Type B pancreatic cell (in vitro differentiated cells): ENCODE data around the gene UBE2E1. TPM values are rescaled to one million over a fixed set of nuclear protein-coding genes. Genes with fewer than 3 reads are reported as not detected.

Source experiments
- DNase-seq: peaks from one replicate; pipeline ENCODE4 v3.0.0; 2021; ENCODE audit warnings: mixed read lengths; ENCODE audit not compliant: unreplicated experiment; ENCODE audit errors: extremely low spot score
- H3K27ac Mint-ChIP-seq: 2 replicates; pipeline ENCODE4 v1.8.0; 2021; ENCODE audit warnings: mild to moderate bottlenecking, mixed read lengths
- H3K27me3 Mint-ChIP-seq: 2 replicates; pipeline ENCODE4 v1.8.0; 2021; ENCODE audit warnings: mixed read lengths
- H3K36me3 Mint-ChIP-seq: 2 replicates; pipeline ENCODE4 v1.8.0; 2021; ENCODE audit warnings: mixed read lengths
- H3K4me1 Mint-ChIP-seq: one replicate; pipeline ENCODE4 v1.8.0; 2021; ENCODE audit warnings: mixed read lengths; ENCODE audit not compliant: unreplicated experiment
- H3K4me3 Mint-ChIP-seq: 2 replicates; pipeline ENCODE4 v1.8.0; 2021; ENCODE audit warnings: mild to moderate bottlenecking, mixed read lengths
- H3K9me3 Mint-ChIP-seq: 2 replicates; pipeline ENCODE4 v1.8.0; 2021; ENCODE audit warnings: mixed read lengths
- total RNA-seq: library from RNA; stranded (reverse); gene quantifications from 2 replicates; pipeline ENCODE4 v1.2.1, GENCODE V29; 2021; ENCODE audit warnings: low replicate concordance
- TF ChIP-seq, protein P1 (sequence below): fragments of 200-600 bp; sonication (generic); conservative IDR thresholded peaks from 2 replicates; pipeline ENCODE4 v1.5.0; 2021; ENCODE audit warnings: antibody characterized with exemption, mild to moderate bottlenecking

UBE2E1 gene
- total RNA-seq, 1 donor from 2014 or later: 110 TPM

GRCh38 chr3:23894254-23895061, 88.7 kb downstream of the UBE2E1 start:
- Mint-ChIP-seq H3K36me3 (peaks cover 69% of the 10 kb centered on the region), H3K27ac (no peak overlapping the region), H3K27me3 (no peaks in the 10 kb centered on the region), H3K4me1 (peaks cover 5% of the 10 kb centered on the region), H3K9me3 (peaks cover 7% of the 10 kb centered on the region), H3K4me3 (no peak overlapping the region)
- DNase-seq: no peak
- TF ChIP-seq, protein P1, sequence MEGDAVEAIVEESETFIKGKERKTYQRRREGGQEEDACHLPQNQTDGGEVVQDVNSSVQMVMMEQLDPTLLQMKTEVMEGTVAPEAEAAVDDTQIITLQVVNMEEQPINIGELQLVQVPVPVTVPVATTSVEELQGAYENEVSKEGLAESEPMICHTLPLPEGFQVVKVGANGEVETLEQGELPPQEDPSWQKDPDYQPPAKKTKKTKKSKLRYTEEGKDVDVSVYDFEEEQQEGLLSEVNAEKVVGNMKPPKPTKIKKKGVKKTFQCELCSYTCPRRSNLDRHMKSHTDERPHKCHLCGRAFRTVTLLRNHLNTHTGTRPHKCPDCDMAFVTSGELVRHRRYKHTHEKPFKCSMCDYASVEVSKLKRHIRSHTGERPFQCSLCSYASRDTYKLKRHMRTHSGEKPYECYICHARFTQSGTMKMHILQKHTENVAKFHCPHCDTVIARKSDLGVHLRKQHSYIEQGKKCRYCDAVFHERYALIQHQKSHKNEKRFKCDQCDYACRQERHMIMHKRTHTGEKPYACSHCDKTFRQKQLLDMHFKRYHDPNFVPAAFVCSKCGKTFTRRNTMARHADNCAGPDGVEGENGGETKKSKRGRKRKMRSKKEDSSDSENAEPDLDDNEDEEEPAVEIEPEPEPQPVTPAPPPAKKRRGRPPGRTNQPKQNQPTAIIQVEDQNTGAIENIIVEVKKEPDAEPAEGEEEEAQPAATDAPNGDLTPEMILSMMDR: no peak

DNA sequence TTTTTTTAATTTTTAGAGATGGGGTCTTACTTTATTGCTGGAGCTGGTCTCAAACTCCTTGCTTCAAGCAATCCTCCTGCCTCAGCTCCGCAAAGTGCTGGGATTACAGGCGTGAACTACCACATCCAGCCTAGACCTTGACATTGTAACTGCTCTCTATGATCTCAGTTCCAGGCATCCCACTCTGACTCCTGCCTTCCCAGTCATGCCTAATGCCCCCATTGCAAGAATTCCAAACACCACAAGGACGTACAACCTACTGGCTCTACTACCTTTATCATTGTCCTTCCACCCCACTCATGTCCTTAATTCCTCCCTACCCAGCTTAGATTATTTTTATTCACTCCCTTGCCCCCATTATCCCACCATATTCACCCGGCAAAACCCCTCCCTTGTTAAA, 89.4 kb downstream of the UBE2E1 start:
- Mint-ChIP-seq H3K9me3 (peaks cover 9% of the 10 kb centered on the region), H3K36me3 (peaks cover 68% of the 10 kb centered on the region), H3K4me3 (no peak overlapping the region), H3K27me3 (no peaks in the 10 kb centered on the region), H3K4me1 (peaks cover 4% of the 10 kb centered on the region), H3K27ac (no peak overlapping the region)
- no peak for DNase-seq
- TF ChIP-seq, protein P1: no peak

- Mint-ChIP-seq H3K27me3 (no peaks in the 10 kb centered on the region), H3K36me3 (peaks cover 74% of the 10 kb centered on the region), H3K4me3 (no peak overlapping the region), H3K9me3 (peaks cover 13% of the 10 kb centered on the region), H3K27ac (no peak overlapping the region), H3K4me1 (no peaks in the 10 kb centered on the region)
- TF ChIP-seq, protein P1: peak; percentile 34
- DNase-seq: no peak
Measured at GRCh38 chr3:23900744-23901143, 95.0 kb downstream of the UBE2E1 start.

- no peak for DNase-seq
- H3K27me3 Mint-ChIP-seq: no peaks in the 10 kb centered on the region
- H3K36me3 Mint-ChIP-seq: peaks cover 48% of the 10 kb centered on the region
- H3K4me3 Mint-ChIP-seq: no peak overlapping the region
- no peaks in the 10 kb centered on the region for H3K4me1 Mint-ChIP-seq
- no peak overlapping the region for H3K27ac Mint-ChIP-seq
- TF ChIP-seq, protein P1: no peak
- H3K9me3 Mint-ChIP-seq: peaks cover 5% of the 10 kb centered on the region
Measured at GRCh38 chr3:23904545-23904944, 98.8 kb downstream of the UBE2E1 start.

DNA sequence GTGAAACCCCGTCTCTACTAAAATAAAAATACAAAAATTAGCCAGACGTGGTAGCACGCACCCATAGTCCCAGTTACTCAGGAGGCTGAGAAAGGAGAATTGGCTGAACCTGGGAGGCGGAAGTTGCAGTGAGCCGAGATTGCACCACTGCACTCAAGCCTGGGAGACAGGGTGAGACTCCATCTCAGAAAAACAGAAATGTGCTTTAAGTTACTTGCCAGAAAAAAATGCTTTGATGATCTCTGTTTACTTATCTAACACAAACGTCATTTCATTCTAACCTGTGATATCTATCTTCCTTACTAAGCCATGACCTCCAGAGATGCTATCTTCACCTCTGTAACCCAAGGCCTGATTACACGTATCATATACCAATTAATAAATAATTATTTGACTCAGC, 103.6 kb downstream of the UBE2E1 start:
- TF ChIP-seq, protein P1: no peak
- Mint-ChIP-seq H3K27ac (no peak overlapping the region), H3K36me3 (peaks cover 28% of the 10 kb centered on the region), H3K4me1 (peaks cover 7% of the 10 kb centered on the region), H3K4me3 (no peak overlapping the region), H3K9me3 (no peaks in the 10 kb centered on the region), H3K27me3 (no peaks in the 10 kb centered on the region)
- no peak for DNase-seq
